NCI-H748 (cell line): Measurements from ENCODE around the gene RFPL2.
"Not testable (repeated sequence)": the region's sequence is repeated elsewhere in the genome, so short reads cannot be mapped to it uniquely, and the experiment has no call there.

ENCODE experiments used
- DNase-seq: peaks from one replicate; lab custom pipeline; 2025; ENCODE audit not compliant: unreplicated experiment; lab: John Stamatoyannopoulos, UW

RFPL2 gene

GRCh38 chr22:32175115-32175514 lies 29.8 kb downstream of the RFPL2 start:
- DNase-seq: no peak

GRCh38 chr22:32165681-32166080 lies 39.2 kb downstream of the RFPL2 start:
- no peak for DNase-seq

- no peak for DNase-seq
These were observed 40.6 kb downstream of the RFPL2 start for GRCh38 chr22:32164075-32164860.

GRCh38 chr22:32160411-32160810 lies 44.5 kb downstream of the RFPL2 start:
- DNase-seq: peak; percentile 3

- DNase-seq: peak; percentile 80
These were observed 46.0 kb downstream of the RFPL2 start, which contains the start of gene C22orf42 for GRCh38 chr22:32158712-32159533. Gene C22orf42 (minus strand): TSS chr22:32159303. CDS start chr22:32159215, 88 bp downstream.

- not testable (repeated sequence) for DNase-seq
These were observed 47.2 kb downstream of the RFPL2 start for GRCh38 chr22:32157632-32158031.

- not testable (repeated sequence) for DNase-seq
These were observed 50.1 kb downstream of the RFPL2 start for GRCh38 chr22:32154727-32155126.

GRCh38 chr22:32151641-32152040 lies 53.2 kb downstream of the RFPL2 start:
- not testable (repeated sequence) for DNase-seq

GRCh38 chr22:32150647-32151046 lies 54.2 kb downstream of the RFPL2 start:
- not testable (repeated sequence) for DNase-seq

- not testable (repeated sequence) for DNase-seq
These were observed 56.5 kb downstream of the RFPL2 start for GRCh38 chr22:32148372-32148771.

- peak; percentile 75 for DNase-seq
These were observed 57.7 kb downstream of the RFPL2 start for GRCh38 chr22:32147128-32147527.

GRCh38 chr22:32144496-32145274 lies 60.2 kb downstream of the RFPL2 start:
- DNase-seq: no peak

GRCh38 chr22:32142600-32142999 lies 62.3 kb downstream of the RFPL2 start:
- no peak for DNase-seq

- DNase-seq: peak; percentile 29
These were observed 64.2 kb downstream of the RFPL2 start for GRCh38 chr22:32140688-32141087.
